NCI-H1048 (cell line): ENCODE data around the gene KRTAP10-3.
A peak's percentile ranks its signal among the peaks of the same experiment; 100 is the strongest.

Experiments used
- DNase-seq: peaks from one replicate; lab custom pipeline; 2025; lab: John Stamatoyannopoulos, UW

KRTAP10-3 gene

DNA sequence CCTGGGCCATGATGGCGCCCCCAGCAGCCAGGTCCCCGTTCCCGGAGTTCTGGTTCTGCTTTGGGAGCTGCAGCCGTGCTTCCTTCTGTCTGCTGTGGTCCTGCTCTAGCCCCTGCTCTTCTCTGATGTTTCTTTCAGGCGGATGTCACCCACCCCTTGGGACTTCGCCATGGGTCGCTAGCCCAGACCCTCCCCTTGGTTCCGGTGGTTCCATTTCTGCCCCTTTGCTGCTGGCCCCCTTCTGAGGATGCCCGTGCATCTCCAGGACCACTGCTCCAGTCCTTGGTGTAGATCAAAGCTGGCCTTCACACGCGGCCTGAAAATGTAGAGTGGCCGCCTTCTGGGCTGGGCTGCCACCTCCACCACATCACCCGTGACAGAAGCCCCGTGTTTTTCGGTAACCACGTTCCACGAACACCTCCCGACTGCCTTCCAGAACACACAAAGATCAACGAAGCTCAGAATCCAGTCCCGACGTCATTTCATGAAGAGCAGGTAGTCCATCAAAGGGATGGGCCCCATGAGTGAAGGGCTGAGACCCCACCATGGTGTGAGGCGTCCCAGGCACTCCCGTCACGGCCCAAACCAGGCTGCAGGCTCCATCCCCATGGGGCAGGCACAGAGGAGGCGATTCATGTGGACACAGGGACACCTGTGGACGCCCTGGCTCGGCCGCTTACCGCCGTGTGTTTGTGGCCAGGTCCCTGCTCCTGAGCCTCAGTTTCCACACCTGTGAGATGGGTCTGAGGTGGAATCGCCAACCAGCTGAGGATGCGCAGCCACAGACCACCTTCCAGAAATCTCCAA lies 43.0 kb downstream of the KRTAP10-3 start:
- no peak for DNase-seq

DNA sequence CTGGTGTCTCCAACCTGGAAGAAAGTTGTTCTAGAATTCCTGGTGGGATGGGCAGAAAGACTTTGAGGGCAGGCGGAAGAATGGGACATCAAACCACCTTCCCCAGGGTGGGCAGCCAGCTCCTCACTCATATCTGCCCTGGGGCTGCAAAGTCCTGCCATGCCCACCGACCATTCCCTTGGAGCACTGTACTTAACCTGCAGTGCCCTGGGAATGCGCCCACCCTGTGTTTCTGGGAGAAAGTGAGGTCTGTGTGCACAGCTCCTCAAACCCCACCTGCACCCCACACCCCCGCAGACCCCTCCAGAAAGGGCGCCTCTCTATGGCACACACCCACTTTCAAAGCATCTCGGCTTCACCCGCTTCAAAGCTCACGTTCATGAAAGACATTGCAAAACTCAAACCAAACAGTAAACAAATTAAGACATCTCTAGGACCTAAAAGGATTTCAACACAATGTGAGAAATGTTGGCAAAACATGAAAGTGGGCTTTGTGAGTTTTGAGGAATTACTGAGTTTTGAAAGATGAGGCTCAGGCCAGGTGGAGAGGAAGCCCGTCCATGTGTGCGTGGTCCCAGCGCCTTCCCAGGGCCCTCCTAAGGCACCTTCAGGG lies 43.7 kb downstream of the KRTAP10-3 start:
- no peak for DNase-seq

DNA sequence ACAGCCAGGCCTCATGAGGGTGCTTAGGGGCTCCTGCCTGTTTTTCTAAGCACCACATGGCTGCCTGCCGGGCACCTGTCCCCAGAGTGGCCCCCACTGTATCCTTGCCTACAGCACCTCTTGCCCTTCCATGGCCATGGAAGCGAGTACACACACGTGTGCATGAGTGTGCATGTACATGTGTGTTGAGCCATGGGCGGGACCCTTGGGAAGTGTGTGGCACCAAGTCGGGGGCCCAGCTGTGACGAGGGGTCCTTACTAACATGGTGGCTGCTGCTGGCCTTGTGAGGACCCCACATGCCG lies 44.4 kb downstream of the KRTAP10-3 start:
- DNase-seq = no peak

DNA sequence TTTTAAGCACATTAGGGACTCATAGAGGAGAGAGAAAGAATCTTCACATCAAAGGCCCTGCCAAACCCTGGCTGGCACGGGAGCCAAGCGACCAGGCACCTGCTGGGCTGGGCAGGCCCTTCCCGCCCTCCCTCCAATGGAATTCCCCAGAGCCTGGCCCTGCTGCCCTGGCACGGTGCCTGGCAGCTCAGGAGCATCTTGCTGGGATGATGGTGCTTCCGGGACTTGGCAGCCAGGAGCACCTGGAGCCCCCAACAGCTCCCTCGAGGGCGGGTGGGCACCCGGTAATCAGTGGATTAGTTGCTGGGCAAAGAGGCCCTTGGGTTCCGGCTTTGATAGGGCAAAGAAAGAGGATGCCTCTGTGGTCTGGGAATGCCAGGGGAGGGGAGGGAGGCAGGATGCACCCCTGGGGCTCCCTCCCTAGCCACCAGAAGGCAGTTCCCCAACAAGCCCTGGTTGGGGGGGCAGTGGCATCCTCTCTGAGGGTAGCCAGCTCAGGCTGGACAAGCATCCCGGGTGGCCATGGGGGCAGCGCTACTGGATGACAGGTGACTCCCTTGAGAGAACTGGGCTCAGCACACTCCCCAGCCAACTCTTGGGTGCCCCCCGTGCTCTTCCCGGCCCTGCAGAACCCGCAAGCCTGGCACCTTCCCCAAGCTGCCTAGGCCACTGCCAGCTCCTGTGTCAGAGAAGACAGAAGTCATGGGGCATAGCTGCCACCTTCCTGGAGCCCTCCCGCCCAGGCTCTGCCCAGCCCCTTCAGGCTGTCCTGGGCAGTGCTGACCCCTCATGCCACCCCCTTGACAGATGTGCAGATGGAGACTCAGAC lies 45.0 kb downstream of the KRTAP10-3 start:
- no peak for DNase-seq

DNA sequence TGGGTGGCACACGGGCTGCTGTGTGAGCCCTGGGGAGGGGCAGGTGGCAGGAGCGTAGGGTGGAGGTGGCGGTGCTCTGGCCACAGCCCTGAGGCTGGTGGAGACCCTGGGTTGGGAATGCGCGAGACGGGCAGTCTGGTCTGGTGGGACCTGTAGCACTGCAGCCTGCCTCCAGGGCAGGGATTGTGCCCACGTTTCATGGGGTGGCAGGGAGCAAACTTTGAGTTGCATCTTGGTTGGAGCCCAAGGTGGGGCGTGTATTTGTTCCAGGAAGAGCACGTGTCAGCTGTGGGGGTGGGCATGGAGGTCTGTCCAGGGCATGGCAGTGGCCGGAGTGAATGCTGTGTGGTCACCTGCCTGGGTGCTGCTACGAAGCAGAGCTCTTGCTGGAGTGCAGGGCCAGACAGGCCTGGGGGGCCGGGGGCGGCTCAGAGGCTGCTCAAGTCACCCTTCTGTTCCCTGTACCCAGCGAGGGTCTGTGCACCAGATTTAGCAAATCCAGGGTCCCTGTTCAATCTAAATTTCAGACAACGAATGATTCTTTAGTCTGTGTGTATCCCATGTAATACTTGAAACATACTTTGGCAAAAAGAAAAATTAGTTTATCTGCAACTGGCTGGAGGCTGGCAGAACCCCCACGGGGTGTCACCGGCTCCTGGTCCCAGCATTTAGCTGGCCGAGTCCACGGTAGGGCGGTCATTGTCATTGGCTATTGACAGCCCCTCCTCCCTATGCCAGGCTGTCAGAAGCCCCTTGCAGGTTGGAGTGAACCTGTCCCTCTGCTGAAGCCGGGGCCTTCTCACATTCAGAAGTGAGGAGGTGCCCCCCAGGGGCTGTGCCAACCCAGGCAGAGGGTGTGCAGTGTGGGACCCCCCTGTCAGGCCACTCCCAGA lies 45.9 kb downstream of the KRTAP10-3 start:
- DNase-seq = no peak

DNA sequence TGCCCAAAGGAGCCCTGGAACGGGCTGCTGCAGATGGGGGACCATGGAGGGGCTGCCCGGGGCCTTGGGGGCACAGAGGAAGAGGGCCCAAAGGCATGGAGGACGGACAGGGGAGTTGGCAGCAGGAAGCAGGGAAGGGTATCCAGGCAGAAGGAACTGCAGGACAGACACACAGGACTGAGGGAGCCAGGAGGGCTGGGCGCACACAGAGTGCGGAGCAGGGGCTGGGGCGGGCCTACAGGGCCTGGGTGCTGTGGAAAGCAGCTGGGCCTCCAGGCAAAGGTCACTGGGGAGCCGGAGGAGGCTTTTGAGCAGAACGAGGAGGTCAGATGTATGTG lies 46.7 kb downstream of the KRTAP10-3 start:
- no peak for DNase-seq

DNA sequence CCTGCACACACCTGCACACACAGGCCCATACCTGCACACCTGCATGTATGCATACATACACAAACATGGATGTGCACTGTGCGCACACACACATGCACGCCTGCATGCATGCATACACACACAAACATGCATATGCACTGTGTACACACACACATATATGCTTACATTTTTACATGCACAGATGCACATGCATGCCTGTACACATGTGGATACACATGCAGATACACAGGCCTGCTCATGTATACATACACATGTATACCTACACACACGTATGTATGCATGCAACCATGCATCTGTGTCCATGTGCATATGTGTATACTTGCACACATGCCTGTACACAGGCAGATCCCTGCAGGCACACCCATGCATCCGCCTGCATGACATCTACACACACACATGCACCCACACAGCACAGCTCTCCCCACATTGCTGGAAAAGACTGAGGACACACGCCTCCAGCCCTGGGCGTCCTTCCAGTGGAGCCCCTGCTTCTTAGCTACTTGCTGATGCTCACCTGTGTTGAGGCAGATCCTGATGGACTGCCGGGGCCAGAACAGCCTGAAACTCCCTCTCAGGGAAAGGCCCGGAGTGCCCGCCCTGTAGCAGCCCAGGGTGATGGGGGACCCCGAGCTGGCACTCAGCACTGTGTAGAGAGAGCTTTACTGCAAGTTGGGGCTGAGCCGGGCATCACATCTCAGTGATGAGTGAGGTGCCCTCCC lies 47.2 kb downstream of the KRTAP10-3 start:
- DNase-seq = no peak

DNA sequence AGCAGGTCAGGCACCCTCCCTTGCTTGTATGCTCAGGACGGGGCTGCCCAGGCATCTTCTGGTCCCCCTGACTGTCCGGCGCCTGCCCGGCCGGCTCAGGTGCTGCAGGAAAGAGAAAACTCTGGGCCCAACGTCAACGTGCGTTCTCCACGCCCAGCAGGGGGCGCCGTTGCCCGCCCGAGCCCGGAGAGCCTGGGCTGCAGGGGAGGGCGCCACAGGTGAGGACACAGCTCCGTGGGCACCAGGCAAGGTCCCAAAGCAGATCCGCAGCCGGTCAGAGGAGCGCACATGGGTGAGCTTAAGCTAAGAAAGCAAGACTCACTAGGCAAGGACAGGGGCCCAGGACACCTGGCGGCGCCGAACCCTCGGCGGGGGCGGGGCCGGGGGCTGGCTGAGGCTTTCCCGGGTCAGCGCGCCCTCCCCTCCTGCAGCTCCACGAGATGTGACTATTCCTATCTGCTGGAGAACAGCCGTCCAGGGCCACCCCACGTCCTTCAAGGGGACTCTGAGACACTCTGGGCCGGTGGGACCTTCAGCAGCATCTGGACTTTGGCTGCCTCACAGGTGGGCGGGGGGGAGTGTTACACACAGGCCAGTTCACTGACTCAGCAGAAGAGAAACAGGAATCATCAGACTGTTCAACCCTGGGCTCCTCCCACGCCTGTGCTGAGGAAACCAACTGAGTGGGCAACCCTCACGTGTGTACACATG lies 47.9 kb downstream of the KRTAP10-3 start:
- DNase-seq = peak; percentile 64

DNA sequence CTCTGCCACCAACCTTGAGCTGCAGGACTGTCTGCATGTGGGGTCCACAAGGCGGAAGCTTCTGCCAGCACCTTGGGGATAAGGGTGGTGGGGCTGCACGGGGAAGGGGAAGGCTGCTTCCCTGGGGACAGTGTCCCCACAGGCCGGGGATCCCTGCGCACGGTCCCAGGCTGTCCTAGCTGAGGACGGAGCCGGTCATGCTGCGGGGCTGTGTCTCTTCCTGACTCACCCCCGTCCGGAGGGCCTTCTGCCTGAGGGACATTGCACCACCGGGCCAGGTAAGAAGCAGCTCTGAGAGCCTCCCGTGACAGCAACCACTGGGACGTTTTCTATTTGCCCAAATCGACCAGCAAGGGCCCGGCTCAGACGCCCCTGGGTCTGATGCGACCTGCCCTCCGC lies 48.5 kb downstream of the KRTAP10-3 start:
- no peak for DNase-seq

DNA sequence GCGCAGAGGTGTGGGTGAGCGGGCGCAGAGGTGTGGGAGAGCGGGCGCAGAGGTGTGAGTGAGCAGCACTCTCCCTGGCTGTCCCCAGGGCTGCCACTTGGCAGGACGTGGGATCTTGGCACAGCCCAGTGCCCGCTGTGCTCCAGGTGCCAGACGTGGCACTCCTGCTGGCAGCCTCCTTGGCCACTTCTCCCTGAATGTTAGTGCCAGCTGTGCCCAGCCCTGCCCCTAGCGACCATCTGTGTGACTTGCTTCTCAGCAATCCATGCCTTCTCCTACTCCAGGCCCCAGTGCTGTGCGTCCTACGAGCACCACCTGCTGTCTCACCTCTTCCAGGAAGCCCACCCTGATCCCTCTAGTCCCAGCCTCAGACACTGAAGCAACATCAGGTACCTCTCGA lies 49.1 kb downstream of the KRTAP10-3 start:
- DNase-seq = no peak

DNA sequence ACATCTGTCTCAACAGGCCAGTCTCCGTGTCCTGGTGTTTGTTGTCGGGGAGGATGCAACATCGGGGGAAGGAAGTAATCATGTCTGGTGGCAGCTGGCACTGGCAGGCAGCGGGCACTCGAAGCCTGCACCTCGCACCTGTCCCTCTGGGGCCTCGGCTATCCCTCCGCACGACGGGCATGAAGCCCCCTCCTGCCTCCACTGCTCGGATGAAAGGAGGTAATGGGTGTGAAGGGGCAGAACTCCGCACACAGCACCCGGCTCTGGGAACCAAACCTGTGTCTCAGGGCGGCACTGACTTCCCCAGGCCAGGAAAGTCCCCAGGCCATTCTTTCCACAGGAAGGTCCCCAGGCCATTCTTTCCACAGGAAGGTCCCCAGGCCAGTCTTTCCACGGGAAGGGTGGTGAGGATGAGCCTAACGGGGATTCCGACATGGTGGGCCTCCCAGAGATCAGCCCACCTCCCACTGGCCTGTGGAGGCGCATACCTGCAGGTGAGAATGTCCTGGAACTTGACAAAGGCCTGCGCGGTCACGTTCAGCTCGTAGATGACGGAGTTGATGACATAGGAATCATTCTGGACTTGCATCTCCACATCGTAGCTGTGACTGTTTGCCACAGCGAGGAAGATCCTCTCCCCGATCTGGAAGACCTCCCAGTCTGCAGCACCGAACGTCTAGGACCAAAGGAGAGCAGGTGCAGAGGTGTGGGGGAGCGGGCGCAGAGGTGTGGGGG lies 49.7 kb downstream of the KRTAP10-3 start:
- no peak for DNase-seq

DNA sequence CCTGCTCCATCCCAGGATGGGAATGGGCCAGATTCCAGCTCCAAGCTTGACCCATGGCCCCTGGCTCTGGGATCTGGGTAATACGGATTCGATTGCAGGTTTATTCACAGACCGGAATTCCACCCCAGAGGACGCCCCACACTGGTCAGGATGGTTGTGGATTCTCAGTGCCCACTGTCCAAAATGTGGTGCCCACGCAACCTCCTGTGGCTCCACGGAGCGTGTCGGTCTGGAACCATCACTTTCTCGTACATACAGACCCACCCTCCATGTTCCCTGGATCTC lies 50.2 kb downstream of the KRTAP10-3 start:
- no peak for DNase-seq
